Measurements from ENCODE around the gene EXD2.

The EXD2 gene

DNA sequence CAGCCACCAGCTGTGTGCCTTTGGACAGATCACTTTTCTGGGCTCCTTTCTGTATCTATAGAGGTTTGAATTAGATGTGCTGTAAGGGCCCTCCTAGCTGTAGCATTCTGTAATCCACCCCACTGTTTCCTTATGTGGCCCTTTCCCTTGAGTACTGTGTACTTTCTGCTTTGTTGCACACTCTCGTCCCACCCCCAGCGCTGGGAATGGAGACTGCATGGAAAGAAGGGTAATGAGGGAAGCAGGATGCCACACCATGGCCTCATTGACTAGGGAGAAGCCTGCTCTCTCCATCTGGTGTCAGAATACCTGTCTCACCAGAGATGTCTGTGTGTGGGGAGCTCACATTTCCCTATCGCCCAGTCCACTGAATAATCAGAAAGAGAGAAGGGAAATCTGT lies 55.0 kb downstream of the EXD2 start:
- no peak overlapping the region for H2AK5ac ChIP-seq (ENCODE audit: low read length)
- no peak overlapping the region for H3K4me2 ChIP-seq (ENCODE audit: low read length)
- DNase-seq, result no peak
- H3K14ac ChIP-seq (ENCODE audit: low read length), result no peak overlapping the region
- no peaks in the 10 kb centered on the region for H3K79me1 ChIP-seq (ENCODE audit: low read length)
- H2BK120ac ChIP-seq (ENCODE audit: insufficient read depth, low read length, poor library complexity), result no peak overlapping the region
- no peak overlapping the region for H3K9ac ChIP-seq (ENCODE audit: low read length)
- no peak overlapping the region for H3K18ac ChIP-seq (ENCODE audit: low read length)
- H3K4me1 ChIP-seq (ENCODE audit: control insufficient read depth in 1 of 2, insufficient read depth in 2 of 2, low read length in 2 of 2), result no peaks in the 10 kb centered on the region
- H3K4me3 ChIP-seq (ENCODE audit: low read depth, low read length), result no peak overlapping the region
- no peaks in the 10 kb centered on the region for H3K27me3 ChIP-seq (ENCODE audit: insufficient read depth, low read length)
- no peaks in the 10 kb centered on the region for H3K9me3 ChIP-seq (ENCODE audit: insufficient read depth, low read depth, low read length)
- H3K27ac ChIP-seq (ENCODE audit: low read depth, low read length), result no peak overlapping the region
- H4K8ac ChIP-seq (ENCODE audit: low read depth, low read length), result no peak overlapping the region
- H3K4ac ChIP-seq (ENCODE audit: low read depth, low read length), result no peak overlapping the region
- H3K79me2 ChIP-seq (ENCODE audit: control insufficient read depth, insufficient read depth, low read length, poor library complexity), result no peaks in the 10 kb centered on the region
- H3K23ac ChIP-seq (ENCODE audit: low read length), result no peak overlapping the region
- H4K91ac ChIP-seq (ENCODE audit: low read depth, low read length), result no peak overlapping the region
- H2BK12ac ChIP-seq (ENCODE audit: low read length), result no peak overlapping the region
- no peaks in the 10 kb centered on the region for H3K36me3 ChIP-seq (ENCODE audit: control insufficient read depth in 1 of 2, insufficient read depth in 2 of 2, low read length in 2 of 2)
- no peak overlapping the region for H2BK5ac ChIP-seq (ENCODE audit: low read depth, low read length, poor library complexity)
- no peak overlapping the region for H4K12ac ChIP-seq (ENCODE audit: low read depth, low read length)
- WGBS (ENCODE audit: extremely low coverage, insufficient coverage, insufficient read length), result no CpG with 5 or more reads among the region's 3 CpGs
- H2AFZ ChIP-seq (ENCODE audit: insufficient read depth, low read length, poor library complexity), result no peak overlapping the region

DNA sequence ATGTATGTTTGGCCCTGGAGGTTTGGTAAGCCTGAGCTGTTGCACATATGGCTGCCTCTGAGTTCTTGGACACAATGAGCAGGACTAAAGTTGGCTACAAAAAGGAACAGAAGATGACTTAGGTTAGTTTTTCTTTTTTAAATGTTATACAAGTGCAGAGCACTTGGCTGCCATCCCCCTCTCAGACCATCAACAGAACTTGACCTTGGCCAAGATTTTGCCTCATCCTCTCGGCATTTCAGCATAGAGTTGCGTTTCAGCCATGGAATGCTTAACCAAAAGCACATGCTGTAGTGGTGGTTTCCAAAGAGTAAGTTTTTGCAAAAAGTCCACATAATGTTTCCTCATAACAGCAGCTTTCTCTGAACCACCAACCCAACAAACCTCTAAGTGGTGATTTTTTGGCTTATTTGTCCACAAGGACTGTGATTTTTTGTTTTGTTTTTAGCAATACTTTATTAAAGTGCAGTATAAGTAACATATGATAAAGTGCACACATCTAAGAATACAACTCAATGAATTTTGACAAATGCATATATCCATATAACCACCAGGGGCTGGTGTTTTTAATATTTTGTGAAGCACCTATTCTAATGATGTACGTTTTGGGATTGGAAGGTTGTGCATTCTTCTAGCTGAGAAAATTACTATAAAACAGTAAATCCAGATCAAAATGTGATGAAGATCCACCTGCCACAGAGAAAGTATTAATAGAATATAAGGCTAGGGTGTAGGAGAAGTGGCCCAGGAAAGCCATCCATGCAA lies 56.6 kb downstream of the EXD2 start:
- H3K23ac ChIP-seq (ENCODE audit: low read length), result no peak overlapping the region
- no peak overlapping the region for H2BK12ac ChIP-seq (ENCODE audit: low read length)
- H2AFZ ChIP-seq (ENCODE audit: insufficient read depth, low read length, poor library complexity), result no peak overlapping the region
- no peak overlapping the region for H4K12ac ChIP-seq (ENCODE audit: low read depth, low read length)
- H3K36me3 ChIP-seq (ENCODE audit: control insufficient read depth in 1 of 2, insufficient read depth in 2 of 2, low read length in 2 of 2), result no peaks in the 10 kb centered on the region
- no peak overlapping the region for H3K4ac ChIP-seq (ENCODE audit: low read depth, low read length)
- no peaks in the 10 kb centered on the region for H3K4me1 ChIP-seq (ENCODE audit: control insufficient read depth in 1 of 2, insufficient read depth in 2 of 2, low read length in 2 of 2)
- no peak overlapping the region for H4K8ac ChIP-seq (ENCODE audit: low read depth, low read length)
- H3K18ac ChIP-seq (ENCODE audit: low read length), result no peak overlapping the region
- H4K91ac ChIP-seq (ENCODE audit: low read depth, low read length), result no peak overlapping the region
- H3K27me3 ChIP-seq (ENCODE audit: insufficient read depth, low read length), result no peaks in the 10 kb centered on the region
- WGBS (ENCODE audit: extremely low coverage, insufficient coverage, insufficient read length), result no CpG with 5 or more reads among the region's 3 CpGs
- H3K27ac ChIP-seq (ENCODE audit: low read depth, low read length), result no peak overlapping the region
- DNase-seq, result peak in 1 of 2 donors; percentile 9
- no peak overlapping the region for H2BK5ac ChIP-seq (ENCODE audit: low read depth, low read length, poor library complexity)
- no peak overlapping the region for H3K4me3 ChIP-seq (ENCODE audit: low read depth, low read length)
- H3K9me3 ChIP-seq (ENCODE audit: insufficient read depth, low read depth, low read length), result no peaks in the 10 kb centered on the region
- H3K79me1 ChIP-seq (ENCODE audit: low read length), result no peaks in the 10 kb centered on the region
- H2BK120ac ChIP-seq (ENCODE audit: insufficient read depth, low read length, poor library complexity), result no peak overlapping the region
- no peak overlapping the region for H3K9ac ChIP-seq (ENCODE audit: low read length)
- no peak overlapping the region for H2AK5ac ChIP-seq (ENCODE audit: low read length)
- no peak overlapping the region for H3K14ac ChIP-seq (ENCODE audit: low read length)
- no peaks in the 10 kb centered on the region for H3K79me2 ChIP-seq (ENCODE audit: control insufficient read depth, insufficient read depth, low read length, poor library complexity)
- H3K4me2 ChIP-seq (ENCODE audit: low read length), result no peak overlapping the region

DNA sequence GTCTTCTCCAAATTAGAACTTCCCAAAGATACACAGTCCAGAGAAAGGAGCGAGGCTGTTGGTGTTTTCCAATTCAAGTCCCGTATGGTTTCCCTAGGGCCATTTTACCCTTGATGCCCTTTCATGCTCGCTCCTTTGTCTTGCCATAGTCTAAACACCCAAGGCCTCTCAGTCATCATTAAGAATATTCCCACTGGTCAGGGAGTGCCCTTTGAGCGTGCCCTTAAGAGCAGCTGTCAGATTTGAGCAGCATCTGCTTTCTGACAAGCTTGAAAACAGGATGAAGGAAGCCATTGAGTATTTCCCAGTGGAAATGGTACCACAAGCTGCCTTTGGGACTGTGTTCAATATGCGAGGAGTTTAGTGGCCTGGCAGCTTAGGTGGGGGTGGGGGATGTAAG lies 58.3 kb downstream of the EXD2 start:
- no peaks in the 10 kb centered on the region for H3K79me2 ChIP-seq (ENCODE audit: control insufficient read depth, insufficient read depth, low read length, poor library complexity)
- no peak overlapping the region for H3K18ac ChIP-seq (ENCODE audit: low read length)
- no peak overlapping the region for H3K4me2 ChIP-seq (ENCODE audit: low read length)
- no peak for DNase-seq
- no peak overlapping the region for H3K27ac ChIP-seq (ENCODE audit: low read depth, low read length)
- no peak overlapping the region for H3K14ac ChIP-seq (ENCODE audit: low read length)
- H4K12ac ChIP-seq (ENCODE audit: low read depth, low read length), result no peak overlapping the region
- H3K23ac ChIP-seq (ENCODE audit: low read length), result no peak overlapping the region
- no peaks in the 10 kb centered on the region for H3K79me1 ChIP-seq (ENCODE audit: low read length)
- H3K27me3 ChIP-seq (ENCODE audit: insufficient read depth, low read length), result no peaks in the 10 kb centered on the region
- no peak overlapping the region for H2BK5ac ChIP-seq (ENCODE audit: low read depth, low read length, poor library complexity)
- peak overlapping the region; percentile 9 for H3K9ac ChIP-seq (ENCODE audit: low read length)
- no peak overlapping the region for H3K4me3 ChIP-seq (ENCODE audit: low read depth, low read length)
- no peak overlapping the region for H4K8ac ChIP-seq (ENCODE audit: low read depth, low read length)
- H2AFZ ChIP-seq (ENCODE audit: insufficient read depth, low read length, poor library complexity), result no peak overlapping the region
- H3K4me1 ChIP-seq (ENCODE audit: control insufficient read depth in 1 of 2, insufficient read depth in 2 of 2, low read length in 2 of 2), result no peaks in the 10 kb centered on the region
- H2AK5ac ChIP-seq (ENCODE audit: low read length), result no peak overlapping the region
- no peak overlapping the region for H3K4ac ChIP-seq (ENCODE audit: low read depth, low read length)
- no peak overlapping the region for H4K91ac ChIP-seq (ENCODE audit: low read depth, low read length)
- no peaks in the 10 kb centered on the region for H3K9me3 ChIP-seq (ENCODE audit: insufficient read depth, low read depth, low read length)
- no peaks in the 10 kb centered on the region for H3K36me3 ChIP-seq (ENCODE audit: control insufficient read depth in 1 of 2, insufficient read depth in 2 of 2, low read length in 2 of 2)
- H2BK12ac ChIP-seq (ENCODE audit: low read length), result no peak overlapping the region
- WGBS (ENCODE audit: extremely low coverage, insufficient coverage, insufficient read length), result no CpG with 5 or more reads among the region's 5 CpGs
- H2BK120ac ChIP-seq (ENCODE audit: insufficient read depth, low read length, poor library complexity), result no peak overlapping the region

DNA sequence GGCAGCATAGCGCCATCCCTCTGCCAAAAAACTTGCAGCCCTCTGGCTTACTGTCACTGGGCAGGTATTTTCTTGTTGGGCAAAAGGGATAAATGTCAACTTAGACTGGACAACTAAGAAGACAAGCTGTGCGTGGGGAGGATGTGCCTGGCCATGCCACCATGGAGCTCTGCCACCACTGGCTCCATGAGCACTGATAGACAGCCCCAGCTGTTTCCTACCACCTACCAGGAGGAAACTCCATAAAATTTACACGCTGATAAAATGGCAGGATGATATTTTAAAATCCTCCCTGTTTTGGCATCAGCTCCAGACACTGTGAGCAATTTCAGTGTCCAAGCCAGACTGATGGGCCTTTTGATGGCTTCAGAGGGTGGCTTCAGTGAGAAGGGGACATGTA lies 61.6 kb downstream of the EXD2 start:
- Histone ChIP-seq H3K36me3 (ENCODE audit: control insufficient read depth in 1 of 2, insufficient read depth in 2 of 2, low read length in 2 of 2) (no peaks in the 10 kb centered on the region), H3K27ac (ENCODE audit: low read depth, low read length) (no peak overlapping the region), H2BK12ac (ENCODE audit: low read length) (no peak overlapping the region), H3K4ac (ENCODE audit: low read depth, low read length) (no peak overlapping the region), H4K8ac (ENCODE audit: low read depth, low read length) (no peak overlapping the region), H3K9ac (ENCODE audit: low read length) (no peak overlapping the region), H2AFZ (ENCODE audit: insufficient read depth, low read length, poor library complexity) (no peak overlapping the region), H3K79me1 (ENCODE audit: low read length) (no peaks in the 10 kb centered on the region), H3K4me1 (ENCODE audit: control insufficient read depth in 1 of 2, insufficient read depth in 2 of 2, low read length in 2 of 2) (no peaks in the 10 kb centered on the region), H3K23ac (ENCODE audit: low read length) (no peak overlapping the region), H2BK5ac (ENCODE audit: low read depth, low read length, poor library complexity) (no peak overlapping the region), H4K91ac (ENCODE audit: low read depth, low read length) (no peak overlapping the region), H3K18ac (ENCODE audit: low read length) (no peak overlapping the region), H2AK5ac (ENCODE audit: low read length) (no peak overlapping the region), H3K9me3 (ENCODE audit: insufficient read depth, low read depth, low read length) (no peaks in the 10 kb centered on the region), H3K4me2 (ENCODE audit: low read length) (no peak overlapping the region), H4K12ac (ENCODE audit: low read depth, low read length) (no peak overlapping the region), H3K14ac (ENCODE audit: low read length) (no peak overlapping the region), H3K79me2 (ENCODE audit: control insufficient read depth, insufficient read depth, low read length, poor library complexity) (no peaks in the 10 kb centered on the region), H3K27me3 (ENCODE audit: insufficient read depth, low read length) (no peaks in the 10 kb centered on the region), H2BK120ac (ENCODE audit: insufficient read depth, low read length, poor library complexity) (no peak overlapping the region), H3K4me3 (ENCODE audit: low read depth, low read length) (no peak overlapping the region)
- no CpG with 5 or more reads among the region's 3 CpGs for WGBS (ENCODE audit: extremely low coverage, insufficient coverage, insufficient read length)
- no peak for DNase-seq

Measured in trophoblast cell (in vitro differentiated cells and primary cell).